Adrenal gland (tissue), 12 donors: ENCODE measurements around the gene WDFY4. TPM values are rescaled to one million over a fixed set of nuclear protein-coding genes. Genes with fewer than 3 reads are reported as not detected.

Source experiments
- DNase-seq, 7 donors: peaks; one replicate each; pipeline ENCODE4 v3.0.0-alpha.2; 2019 to 2020
- H3K27ac ChIP-seq, 5 donors: fragments of 200-600 bp; sonication (generic) in 4 of 5; 1 replicate in 3 of 5; 2 replicates in 2 of 5; pipeline versions ENCODE4 v1.5.1 to v1.8.0; 2016 to 2020; ENCODE audit warnings: mild to moderate bottlenecking in 1 of 5
- H3K27me3 ChIP-seq: fragments of 200-600 bp; 2 replicates; pipeline ENCODE4 v1.8.0; 2021
- H3K36me3 ChIP-seq, 2 donors: fragments of 200-600 bp; replicated peaks in 1 of 2; 1 replicate in 1 of 2; 2 replicates in 1 of 2; pipeline versions ENCODE4 v1.5.1 to v1.8.0; 2018 to 2022
- H3K4me1 ChIP-seq, 2 donors: fragments of 200-600 bp; replicated peaks in 1 of 2; 1 replicate in 1 of 2; 2 replicates in 1 of 2; pipeline versions ENCODE4 v1.5.1 to v1.8.0; 2018 to 2021
- H3K4me3 ChIP-seq, 4 donors: fragments of 200-600 bp; sonication (generic) in 3 of 4; one replicate each; pipeline ENCODE4 v1.5.1; 2016 to 2018
- H3K9me3 ChIP-seq, 3 donors: fragments of 200-600 bp; sonication (generic) in 1 of 3; replicated peaks in 1 of 3; 1 replicate in 2 of 3; 2 replicates in 1 of 3; pipeline versions ENCODE4 v1.5.1 to v1.8.0; 2016 to 2021
- POLR2A ChIP-seq, 2 donors: fragments of 450-650 bp; IDR thresholded peaks; one replicate each; pipeline ENCODE4 v1.6.1; 2017; ENCODE audit warnings: antibody characterized with exemption in 2 of 2, mild to moderate bottlenecking in 2 of 2, moderate library complexity in 1 of 2
- WGBS, 4 donors: extraction: QIAGEN DNeasy Blood & Tissue Kit in 2 of 4; methylation state at CpG; one replicate each; pipeline versions ENCODE4 v1.1.5 to v1.1.7; 2013 to 2017; 5-methylcytosine and 5-hydroxymethylcytosine counted together
- intact Hi-C, 2 donors: fragments of 100-400 bp; cut with DNase I; formaldehyde crosslinking; loops; one replicate each; pipeline versions ENCODE4 v1.14.1 to v1.15.0; 2022 to 2023
- polyA plus RNA-seq, 3 donors: library from polyadenylated mRNA; stranded (reverse); fragments of 200-250 nt in 2 of 3; fragments of 350-450 nt in 1 of 3; fragmentation: Illumina TruSeq in 1 of 3; extraction: RNeasy Lipid Tissue Mini Kit (QIAGEN cat#74804) in 1 of 3; gene quantifications; one replicate each; pipeline ENCODE4 v1.2.3, GENCODE V29; 2013 to 2014
- total RNA-seq, 9 donors: library from RNA; depleted of rRNA in 4 of 9; stranded (reverse); fragments of >200 nt in 4 of 9; fragments of 120-200 nt in 1 of 9; fragmentation: NEBNext Ultra II Directional in 1 of 9; extraction: Animal tissue kit (Norgen Biotek cat#: 25700) in 1 of 9; gene quantifications; one replicate each; pipeline versions ENCODE4 v1.1.0 to v1.2.4, GENCODE V29; 2013 to 2023
- TF ChIP-seq, protein P1 (sequence below), 6 experiments: fragments of 450-650 bp in 4 of 6; fragments of 200-600 bp in 2 of 6; sonication (generic) in 1 of 6; IDR thresholded peaks; 1 replicate in 5 of 6; 2 replicates in 1 of 6; pipeline versions ENCODE4 v1.5.1 to v1.8.0; 2016 to 2021; ENCODE audit warnings: antibody characterized with exemption in 6 of 6, mild to moderate bottlenecking in 2 of 6, moderate library complexity in 1 of 6
- donor health status: healthy with polysubstance abuse.
- donor health status: Bipolar disorder and iron deficiency.
- donor health status: DM: yes; HTN: yes; CAD: no.
- donor health status: DM: no; HTN: no; CAD: no.
- donor health status: DM: no; HTN: no; CAD: no.
- donor health status: DM: yes; HTN: yes; CAD: no.

The WDFY4 gene
- total and polyA plus RNA-seq, 12 donors: 0.61 to 9.9 (median 5.7) TPM

GRCh38 chr10:48978318-48978717 is 293.6 kb downstream of the WDFY4 start:
- no peak for DNase-seq
- intact Hi-C loops: loop anchor here (5.0 to 10.0 kb wide), 2 partner anchors 184 to 536 kb away; no protein-coding TSS in a partner anchor
- 81 to 94% (median 89%) methylated on average over 4 to 5 of the region's 5 CpGs for WGBS, 4 donors

GRCh38 chr10:48981310-48981907 is 296.7 kb downstream of the WDFY4 start:
- H3K36me3 ChIP-seq: no peaks in the 10 kb centered on the region
- intact Hi-C loops: loop anchor here in 1 of 2 donors (5.0 kb wide), 1 partner anchor 181 kb away; no protein-coding TSS in a partner anchor
- DNase-seq: peak; percentile 59 to 85 (median 72)
- H3K27ac ChIP-seq: no peak overlapping the region
- no peak for TF ChIP-seq POLR2A (IDR thresholded peaks at IDR 0.05)
- TF ChIP-seq, protein P1, sequence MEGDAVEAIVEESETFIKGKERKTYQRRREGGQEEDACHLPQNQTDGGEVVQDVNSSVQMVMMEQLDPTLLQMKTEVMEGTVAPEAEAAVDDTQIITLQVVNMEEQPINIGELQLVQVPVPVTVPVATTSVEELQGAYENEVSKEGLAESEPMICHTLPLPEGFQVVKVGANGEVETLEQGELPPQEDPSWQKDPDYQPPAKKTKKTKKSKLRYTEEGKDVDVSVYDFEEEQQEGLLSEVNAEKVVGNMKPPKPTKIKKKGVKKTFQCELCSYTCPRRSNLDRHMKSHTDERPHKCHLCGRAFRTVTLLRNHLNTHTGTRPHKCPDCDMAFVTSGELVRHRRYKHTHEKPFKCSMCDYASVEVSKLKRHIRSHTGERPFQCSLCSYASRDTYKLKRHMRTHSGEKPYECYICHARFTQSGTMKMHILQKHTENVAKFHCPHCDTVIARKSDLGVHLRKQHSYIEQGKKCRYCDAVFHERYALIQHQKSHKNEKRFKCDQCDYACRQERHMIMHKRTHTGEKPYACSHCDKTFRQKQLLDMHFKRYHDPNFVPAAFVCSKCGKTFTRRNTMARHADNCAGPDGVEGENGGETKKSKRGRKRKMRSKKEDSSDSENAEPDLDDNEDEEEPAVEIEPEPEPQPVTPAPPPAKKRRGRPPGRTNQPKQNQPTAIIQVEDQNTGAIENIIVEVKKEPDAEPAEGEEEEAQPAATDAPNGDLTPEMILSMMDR (IDR thresholded peaks at IDR 0.05): peak; percentile 73 to 91 (median 86)
- H3K27me3 ChIP-seq: no peaks in the 10 kb centered on the region
- peaks cover 0 to 9% of the 10 kb centered on the region in 2 donors for H3K4me1 ChIP-seq
- 25 to 34% (median 31%) methylated on average over 11 to 12 of the region's 12 CpGs for WGBS, 4 donors
- H3K4me3 ChIP-seq: no peak overlapping the region
- H3K9me3 ChIP-seq: no peaks in the 10 kb centered on the region

More at GRCh38 chr10:48978318-48978717, 293.6 kb downstream of the WDFY4 start:
- H3K27ac ChIP-seq: no peak overlapping the region
- no peaks in the 10 kb centered on the region for H3K27me3 ChIP-seq
- no peaks in the 10 kb centered on the region for H3K36me3 ChIP-seq
- H3K9me3 ChIP-seq: no peaks in the 10 kb centered on the region
- H3K4me3 ChIP-seq: no peak overlapping the region
- no peaks in the 10 kb centered on the region for H3K4me1 ChIP-seq
- no peak for TF ChIP-seq POLR2A (IDR thresholded peaks at IDR 0.05)
- TF ChIP-seq, protein P1 (IDR thresholded peaks at IDR 0.05): no peak

DNA sequence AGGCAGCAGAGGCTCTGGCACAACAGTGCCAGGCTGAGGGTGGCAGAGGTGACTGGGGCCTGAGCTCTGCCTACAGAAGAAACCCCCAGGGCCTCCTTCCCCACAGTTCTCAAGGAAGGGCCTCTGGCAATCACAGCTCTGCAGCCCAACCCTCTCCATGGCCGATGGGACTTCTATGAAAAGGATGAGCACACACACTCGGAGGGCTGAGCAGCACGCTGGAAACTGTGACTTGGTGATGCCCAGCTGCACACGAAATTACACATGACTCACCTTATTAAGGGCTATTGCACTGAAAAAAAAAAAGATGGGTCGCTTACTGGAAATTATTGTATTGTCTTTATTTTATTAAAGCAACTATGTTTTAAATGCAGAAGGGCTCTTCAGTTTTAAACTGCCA is 297.9 kb downstream of the WDFY4 start:
- no peaks in the 10 kb centered on the region for H3K36me3 ChIP-seq
- H3K27ac ChIP-seq: no peak overlapping the region
- no peaks in the 10 kb centered on the region for H3K27me3 ChIP-seq
- peak in 1 of 7 donors; percentile 59 for DNase-seq
- H3K4me3 ChIP-seq: no peak overlapping the region
- H3K9me3 ChIP-seq: no peaks in the 10 kb centered on the region
- 84 to 94% (median 89%) methylated on average over 5 of the region's 5 CpGs for WGBS, 4 donors
- TF ChIP-seq, protein P1 (IDR thresholded peaks at IDR 0.05): no peak
- TF ChIP-seq POLR2A (IDR thresholded peaks at IDR 0.05): no peak
- intact Hi-C loops: loop anchor here in 1 of 2 donors (5.0 kb wide), 1 partner anchor 180 kb away; no protein-coding TSS in a partner anchor
- peaks cover 0 to 9% of the 10 kb centered on the region in 2 donors for H3K4me1 ChIP-seq

DNA sequence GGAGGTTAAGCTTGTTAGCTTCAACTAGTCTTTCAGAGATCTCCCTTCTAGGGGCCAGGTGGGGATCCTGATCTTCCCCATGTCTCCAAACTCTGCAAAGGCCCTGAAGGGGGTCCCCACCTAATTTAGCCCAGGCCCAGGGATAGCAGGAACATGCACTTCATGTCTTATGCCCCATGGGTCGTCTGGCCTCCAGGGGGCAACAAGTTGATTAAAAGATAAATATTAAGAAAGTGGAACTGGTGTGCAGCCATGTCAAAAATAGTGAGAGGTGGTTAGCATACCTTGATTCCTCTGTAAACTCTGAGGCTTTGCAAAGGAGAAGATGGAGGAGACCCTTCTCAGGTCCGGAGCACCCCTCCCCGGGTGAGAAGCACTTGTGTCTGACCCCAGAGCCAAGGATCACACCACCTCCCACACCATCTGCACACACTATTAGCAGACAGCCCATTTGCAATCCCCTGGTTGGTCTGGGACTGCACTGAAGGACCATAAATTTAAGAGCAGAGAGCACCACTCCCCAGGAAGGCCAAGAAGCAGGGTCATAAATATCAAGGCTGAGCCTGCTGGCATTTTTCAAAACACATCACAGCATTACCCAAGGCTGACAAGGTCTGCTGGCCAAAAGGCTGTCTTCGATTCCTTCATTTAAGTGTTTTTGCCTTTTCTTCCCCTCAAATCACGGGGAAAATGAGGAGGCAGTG is 299.1 kb downstream of the WDFY4 start:
- Histone ChIP-seq H3K27me3 (no peaks in the 10 kb centered on the region), H3K4me1 (peaks cover 0 to 9% of the 10 kb centered on the region in 2 donors), H3K36me3 (no peaks in the 10 kb centered on the region), H3K27ac (no peak overlapping the region), H3K9me3 (no peaks in the 10 kb centered on the region), H3K4me3 (no peak overlapping the region)
- 49 to 64% (median 58%) methylated on average over 5 of the region's 5 CpGs for WGBS, 4 donors
- intact Hi-C loops: loop anchor here in 1 of 2 donors (5.0 kb wide), 1 partner anchor 179 kb away; no protein-coding TSS in a partner anchor
- DNase-seq: peak in 1 of 7 donors; percentile 16
- TF ChIP-seq, protein P1 (IDR thresholded peaks at IDR 0.05): no peak
- TF ChIP-seq POLR2A (IDR thresholded peaks at IDR 0.05): no peak
